K562 (cell line): Measurements from ENCODE around the gene SCART1. TPM values are rescaled to one million over a fixed set of nuclear protein-coding genes. Genes with fewer than 3 reads are reported as not detected.

ENCODE experiments used
- E2F6 ChIP-seq, 2 experiments: IDR thresholded peaks; 2 replicates each; pipeline ENCODE4 v1.6.1; 2011; ENCODE audit warnings: borderline replicate concordance in 1 of 2, control low read depth in 1 of 2, low read depth in 1 of 2, low read length in 1 of 2, mild to moderate bottlenecking in 1 of 2, mixed read lengths in 1 of 2, moderate library complexity in 1 of 2; ENCODE audit not compliant: insufficient read depth in 1 of 2, insufficient read length in 1 of 2, poor library complexity in 1 of 2, severe bottlenecking in 1 of 2; ENCODE audit errors: extremely low read depth in 1 of 2
- FOS ChIP-seq: IDR thresholded peaks from 3 replicates; pipeline ENCODE4 v1.6.1; 2011; ENCODE audit not compliant: insufficient read length; ENCODE audit errors: extremely low read depth
- JUND ChIP-seq, 2 experiments: IDR thresholded peaks; 2 replicates in 1 of 2; 3 replicates in 1 of 2; pipeline ENCODE4 v1.6.1; 2011; ENCODE audit warnings: borderline replicate concordance in 2 of 2, low read depth in 2 of 2, low read length in 2 of 2, improper control_type of control experiment in 1 of 2, missing biosample characterization in 1 of 2, missing genetic modification characterization in 1 of 2, missing genetic modification reagents in 1 of 2
- NEUROD1 ChIP-seq: fragments of 150-350 bp; IDR thresholded peaks from 2 replicates; pipeline ENCODE4 v1.6.1; 2014; ENCODE audit warnings: borderline replicate concordance, low read length, low read depth; ENCODE audit not compliant: partially characterized antibody
- NRF1 ChIP-seq, 2 experiments: fragments of 450-650 bp; IDR thresholded peaks in 1 of 2; conservative IDR thresholded peaks in 1 of 2; 2 replicates each; pipeline ENCODE4 v1.6.1; 2014; ENCODE audit warnings: mild to moderate bottlenecking in 2 of 2
- PHTF2 ChIP-seq: fragments of 250-450 bp; sonication (Bioruptor Pico); IDR thresholded peaks from 2 replicates; pipeline ENCODE4 v1.5.0; 2021; ENCODE audit warnings: mild to moderate bottlenecking
- PRDM10 ChIP-seq: fragments of 450-650 bp; IDR thresholded peaks from 2 replicates; pipeline ENCODE4 v1.6.1; 2018; ENCODE audit not compliant: partially characterized antibody
- SREBF1 ChIP-seq: fragments of 150-350 bp; IDR thresholded peaks from 2 replicates; pipeline ENCODE4 v1.6.1; 2014; ENCODE audit warnings: antibody characterized with exemption, low read depth, low read length, borderline replicate concordance
- polyA plus RNA-seq, 8 experiments: library from polyadenylated mRNA; depleted of rRNA in 4 of 8; stranded (reverse) in 5 of 8; unstranded in 3 of 8; fragments of >200 nt; fragmentation: Nextera tagmentation in 2 of 8; fragmentation: Illumina TruSeq in 1 of 8; extraction: Ambion mirVana in 2 of 8; extraction: Trizol in 1 of 8; gene quantifications; 2 replicates each; pipeline versions ENCODE4 v1.2.1 to v1.2.3, GENCODE V29; 2011 to 2014; ENCODE audit warnings: inconsistent platforms in 1 of 8, missing spikeins in 1 of 8
- total RNA-seq, 7 experiments: library from RNA; depleted of rRNA in 6 of 7; stranded (reverse); fragments of >200 nt in 6 of 7; fragmentation: Illumina TruSeq in 2 of 7; extraction: Trizol in 2 of 7; gene quantifications; 2 replicates each; pipeline versions ENCODE4 v1.2.1 to v1.2.3, GENCODE V29; 2011 to 2021; ENCODE audit warnings: low replicate concordance in 1 of 7
- TF ChIP-seq, protein P1 (sequence below): fragments of 250-450 bp; sonication (Bioruptor Pico); IDR thresholded peaks from 2 replicates; pipeline ENCODE4 v1.4.0; 2020

The SCART1 gene
- total and polyA plus RNA-seq, 9 of the 15 experiments (the other 6 are each of a cell fraction or from before 2014, with no cell fraction given) = 0.18 to 6.5 (median 4.5) TPM

DNA sequence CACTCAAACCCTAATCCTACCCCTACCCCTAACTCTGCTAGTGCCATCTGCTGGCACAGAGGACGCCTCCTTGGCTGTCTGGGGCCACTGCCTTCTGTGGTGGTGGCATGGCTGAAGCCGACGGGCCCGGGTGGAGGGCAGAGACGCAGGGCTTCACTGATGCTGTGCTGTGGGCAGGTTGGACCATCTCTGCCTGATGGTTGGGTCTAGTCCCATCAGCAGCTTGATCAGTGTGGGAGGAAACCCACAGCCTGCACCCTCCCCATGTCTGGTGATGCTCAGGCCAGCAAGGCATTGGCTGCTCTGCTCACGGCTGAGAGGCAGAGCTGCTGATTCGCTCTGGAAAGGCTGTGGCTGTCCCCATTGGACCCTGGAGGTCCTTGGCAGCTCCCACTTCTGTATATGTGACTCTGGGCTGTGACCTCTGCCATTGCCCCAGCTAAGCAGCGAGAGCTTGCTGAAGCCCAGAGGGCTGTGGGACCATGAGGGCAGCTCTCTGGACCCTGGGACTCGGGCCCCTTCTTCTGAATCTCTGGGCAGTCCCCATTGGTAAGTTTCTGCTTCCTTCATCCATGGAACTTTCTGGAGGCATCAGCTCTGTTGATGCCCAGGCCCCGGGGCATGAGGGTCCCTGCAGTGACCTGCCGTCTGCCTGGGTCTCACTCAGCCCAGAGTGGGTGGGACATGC, at the start of gene SCART1 (continued):
- TF ChIP-seq, protein P1, sequence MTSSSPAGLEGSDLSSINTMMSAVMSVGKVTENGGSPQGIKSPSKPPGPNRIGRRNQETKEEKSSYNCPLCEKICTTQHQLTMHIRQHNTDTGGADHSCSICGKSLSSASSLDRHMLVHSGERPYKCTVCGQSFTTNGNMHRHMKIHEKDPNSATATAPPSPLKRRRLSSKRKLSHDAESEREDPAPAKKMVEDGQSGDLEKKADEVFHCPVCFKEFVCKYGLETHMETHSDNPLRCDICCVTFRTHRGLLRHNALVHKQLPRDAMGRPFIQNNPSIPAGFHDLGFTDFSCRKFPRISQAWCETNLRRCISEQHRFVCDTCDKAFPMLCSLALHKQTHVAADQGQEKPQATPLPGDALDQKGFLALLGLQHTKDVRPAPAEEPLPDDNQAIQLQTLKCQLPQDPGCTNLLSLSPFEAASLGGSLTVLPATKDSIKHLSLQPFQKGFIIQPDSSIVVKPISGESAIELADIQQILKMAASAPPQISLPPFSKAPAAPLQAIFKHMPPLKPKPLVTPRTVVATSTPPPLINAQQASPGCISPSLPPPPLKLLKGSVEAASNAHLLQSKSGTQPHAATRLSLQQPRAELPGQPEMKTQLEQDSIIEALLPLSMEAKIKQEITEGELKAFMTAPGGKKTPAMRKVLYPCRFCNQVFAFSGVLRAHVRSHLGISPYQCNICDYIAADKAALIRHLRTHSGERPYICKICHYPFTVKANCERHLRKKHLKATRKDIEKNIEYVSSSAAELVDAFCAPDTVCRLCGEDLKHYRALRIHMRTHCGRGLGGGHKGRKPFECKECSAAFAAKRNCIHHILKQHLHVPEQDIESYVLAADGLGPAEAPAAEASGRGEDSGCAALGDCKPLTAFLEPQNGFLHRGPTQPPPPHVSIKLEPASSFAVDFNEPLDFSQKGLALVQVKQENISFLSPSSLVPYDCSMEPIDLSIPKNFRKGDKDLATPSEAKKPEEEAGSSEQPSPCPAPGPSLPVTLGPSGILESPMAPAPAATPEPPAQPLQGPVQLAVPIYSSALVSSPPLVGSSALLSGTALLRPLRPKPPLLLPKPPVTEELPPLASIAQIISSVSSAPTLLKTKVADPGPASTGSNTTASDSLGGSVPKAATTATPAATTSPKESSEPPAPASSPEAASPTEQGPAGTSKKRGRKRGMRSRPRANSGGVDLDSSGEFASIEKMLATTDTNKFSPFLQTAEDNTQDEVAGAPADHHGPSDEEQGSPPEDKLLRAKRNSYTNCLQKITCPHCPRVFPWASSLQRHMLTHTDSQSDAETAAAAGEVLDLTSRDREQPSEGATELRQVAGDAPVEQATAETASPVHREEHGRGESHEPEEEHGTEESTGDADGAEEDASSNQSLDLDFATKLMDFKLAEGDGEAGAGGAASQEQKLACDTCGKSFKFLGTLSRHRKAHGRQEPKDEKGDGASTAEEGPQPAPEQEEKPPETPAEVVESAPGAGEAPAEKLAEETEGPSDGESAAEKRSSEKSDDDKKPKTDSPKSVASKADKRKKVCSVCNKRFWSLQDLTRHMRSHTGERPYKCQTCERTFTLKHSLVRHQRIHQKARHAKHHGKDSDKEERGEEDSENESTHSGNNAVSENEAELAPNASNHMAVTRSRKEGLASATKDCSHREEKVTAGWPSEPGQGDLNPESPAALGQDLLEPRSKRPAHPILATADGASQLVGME = peak; percentile 71; the same call in 1 of the 2 replicates
- no peak for TF ChIP-seq PHTF2 (CRISPR knock-in tag)
- TF ChIP-seq E2F6 (IDR thresholded peaks at IDR 0.05; ENCODE audit: borderline replicate concordance in 1 of 2, extremely low read depth in 1 of 2, insufficient read depth in 1 of 2, insufficient read length in 1 of 2, low read depth in 1 of 2, low read length in 1 of 2, poor library complexity in 1 of 2, severe bottlenecking in 1 of 2) = peak in 1 of 2 experiments; percentile 11
- peak; percentile 46 for TF ChIP-seq FOS
- TF ChIP-seq JUND (IDR thresholded peaks at IDR 0.05; ENCODE audit: borderline replicate concordance, low read depth, low read length) = 0 out of 2 replicates have a peak, but pooled peaks have one; percentile 3
- no peak for TF ChIP-seq JUND (tag; IDR thresholded peaks at IDR 0.05; ENCODE audit: borderline replicate concordance, low read depth, low read length)
- peak; percentile 34 for TF ChIP-seq NEUROD1
- peak; percentile 92 for TF ChIP-seq SREBF1
- peak; percentile 5 for TF ChIP-seq PRDM10
- TF ChIP-seq NRF1 (conservative IDR thresholded peaks at IDR 0.05 in 1 of 2, IDR thresholded peaks at IDR 0.05 in 1 of 2) = peak; percentile 47 to 58
